HCT116 (cell line): ENCODE results near the gene SLC25A12.

Experiments used
- CEBPB ChIP-seq: IDR thresholded peaks from 2 replicates; pipeline ENCODE4 v1.6.1; 2012; ENCODE audit warnings: low read depth
- CTCF ChIP-seq, 3 experiments: fragments of 200-600 bp in 1 of 3; sonication (generic) in 1 of 3; IDR thresholded peaks in 2 of 3; conservative IDR thresholded peaks in 1 of 3; 2 replicates each; pipeline ENCODE4 v1.5.1; 2012 to 2017; ENCODE audit warnings: low read depth in 2 of 3, low read length in 2 of 3, antibody characterized with exemption in 1 of 3, borderline replicate concordance in 1 of 3, control low read depth in 1 of 3, mild to moderate bottlenecking in 1 of 3, mixed read lengths in 1 of 3, mixed run types in 1 of 3, moderate library complexity in 1 of 3; ENCODE audit not compliant: insufficient read depth in 1 of 3
- FOSL1 ChIP-seq: IDR thresholded peaks from 2 replicates; pipeline ENCODE4 v1.6.1; 2012; ENCODE audit warnings: low read depth
- JUND ChIP-seq: IDR thresholded peaks from 2 replicates; pipeline ENCODE4 v1.6.1; 2012
- POLR2A ChIP-seq: IDR thresholded peaks from 2 replicates; pipeline ENCODE4 v1.7.0; 2011; ENCODE audit warnings: borderline replicate concordance; ENCODE audit not compliant: insufficient read depth, insufficient read length; ENCODE audit errors: extremely low read depth
- POLR2AphosphoS5 ChIP-seq: IDR thresholded peaks from 2 replicates; pipeline ENCODE4 v1.6.1; 2011; ENCODE audit warnings: mild to moderate bottlenecking, low read depth, low read length, moderate library complexity
- RAD21 ChIP-seq: IDR thresholded peaks from 2 replicates; pipeline ENCODE4 v1.6.1; 2012; ENCODE audit warnings: low read depth, mild to moderate bottlenecking
- SP1 ChIP-seq: IDR thresholded peaks from 2 replicates; pipeline ENCODE4 v1.6.1; 2012; ENCODE audit warnings: low read depth
- ZNF274 ChIP-seq: fragments of 200-500 bp; sonication (Bioruptor generic); IDR thresholded peaks from 2 replicates; pipeline ENCODE4 v1.6.1; 2014; ENCODE audit warnings: mild to moderate bottlenecking, low read depth, low read length, inconsistent platforms
- TF ChIP-seq, protein P1 (sequence below): IDR thresholded peaks from 2 replicates; pipeline ENCODE4 v1.6.1; 2012; ENCODE audit warnings: low read depth

GRCh38 chr2:171858397-171858958 is 35.6 kb downstream of the SLC25A12 start:
- TF ChIP-seq CTCF (IDR thresholded peaks at IDR 0.05 in 2 of 3, conservative IDR thresholded peaks at IDR 0.05 in 1 of 3; ENCODE audit: borderline replicate concordance in 1 of 3, insufficient read depth in 1 of 3, low read depth in 2 of 3, low read length in 2 of 3) (no peak), JUND (no peak), POLR2A (no peak), CEBPB (no peak), RAD21 (no peak), POLR2AphosphoS5 (no peak), ZNF274 (no peak), SP1 (no peak), FOSL1 (no peak)
- TF ChIP-seq, protein P1, sequence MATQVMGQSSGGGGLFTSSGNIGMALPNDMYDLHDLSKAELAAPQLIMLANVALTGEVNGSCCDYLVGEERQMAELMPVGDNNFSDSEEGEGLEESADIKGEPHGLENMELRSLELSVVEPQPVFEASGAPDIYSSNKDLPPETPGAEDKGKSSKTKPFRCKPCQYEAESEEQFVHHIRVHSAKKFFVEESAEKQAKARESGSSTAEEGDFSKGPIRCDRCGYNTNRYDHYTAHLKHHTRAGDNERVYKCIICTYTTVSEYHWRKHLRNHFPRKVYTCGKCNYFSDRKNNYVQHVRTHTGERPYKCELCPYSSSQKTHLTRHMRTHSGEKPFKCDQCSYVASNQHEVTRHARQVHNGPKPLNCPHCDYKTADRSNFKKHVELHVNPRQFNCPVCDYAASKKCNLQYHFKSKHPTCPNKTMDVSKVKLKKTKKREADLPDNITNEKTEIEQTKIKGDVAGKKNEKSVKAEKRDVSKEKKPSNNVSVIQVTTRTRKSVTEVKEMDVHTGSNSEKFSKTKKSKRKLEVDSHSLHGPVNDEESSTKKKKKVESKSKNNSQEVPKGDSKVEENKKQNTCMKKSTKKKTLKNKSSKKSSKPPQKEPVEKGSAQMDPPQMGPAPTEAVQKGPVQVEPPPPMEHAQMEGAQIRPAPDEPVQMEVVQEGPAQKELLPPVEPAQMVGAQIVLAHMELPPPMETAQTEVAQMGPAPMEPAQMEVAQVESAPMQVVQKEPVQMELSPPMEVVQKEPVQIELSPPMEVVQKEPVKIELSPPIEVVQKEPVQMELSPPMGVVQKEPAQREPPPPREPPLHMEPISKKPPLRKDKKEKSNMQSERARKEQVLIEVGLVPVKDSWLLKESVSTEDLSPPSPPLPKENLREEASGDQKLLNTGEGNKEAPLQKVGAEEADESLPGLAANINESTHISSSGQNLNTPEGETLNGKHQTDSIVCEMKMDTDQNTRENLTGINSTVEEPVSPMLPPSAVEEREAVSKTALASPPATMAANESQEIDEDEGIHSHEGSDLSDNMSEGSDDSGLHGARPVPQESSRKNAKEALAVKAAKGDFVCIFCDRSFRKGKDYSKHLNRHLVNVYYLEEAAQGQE, result no peak
